HG03108 (cell line): ENCODE measurements around the gene IQUB.
"Not testable (repeated sequence)": the region's sequence is repeated elsewhere in the genome, so short reads cannot be mapped to it uniquely, and the experiment has no call there.

ENCODE experiments used
- ATAC-seq: cut with Tn5 transposase; IDR thresholded peaks from one replicate; pipeline ENCODE4 v1.9.1; 2021; ENCODE audit warnings: moderate library complexity; ENCODE audit not compliant: unreplicated experiment

IQUB gene

DNA sequence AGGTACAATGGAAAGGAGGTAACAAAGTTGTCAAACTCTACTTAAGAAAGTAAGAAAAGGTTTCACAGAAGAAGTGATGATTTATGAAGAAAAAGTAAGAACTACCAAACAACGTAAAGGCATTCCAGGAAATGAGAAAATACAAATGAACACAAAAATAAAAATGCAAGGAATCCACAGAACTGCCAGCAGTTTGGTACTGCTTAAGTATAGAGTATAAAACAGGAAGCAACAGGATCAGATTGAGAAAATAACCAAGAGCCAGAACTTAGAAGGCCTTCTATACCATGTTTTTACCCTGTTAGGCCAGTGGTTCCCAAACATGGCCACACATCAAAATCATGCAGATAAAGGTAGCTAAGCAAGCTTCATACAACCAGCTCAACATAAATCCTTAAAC, 14.0 kb upstream of the IQUB start:
- no peak for ATAC-seq

DNA sequence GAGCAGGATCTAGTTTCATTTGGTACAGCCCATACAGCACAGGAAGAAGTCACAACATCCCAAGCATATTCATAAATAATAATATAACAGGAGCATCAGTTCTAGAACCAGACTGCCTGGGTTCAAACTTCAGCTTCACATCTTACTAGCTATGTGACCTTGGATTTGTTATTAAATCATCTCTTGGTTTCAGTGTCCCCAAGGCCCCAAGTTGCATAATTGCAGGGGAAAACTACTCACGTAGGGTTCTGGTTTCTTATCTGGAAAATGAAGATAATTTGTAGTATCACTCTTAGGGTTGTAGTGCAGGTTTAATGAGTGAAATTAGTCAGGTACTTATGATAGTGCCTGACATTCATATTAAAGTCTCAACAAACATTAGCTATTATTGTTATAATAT, 5.5 kb upstream of the IQUB start:
- no peak for ATAC-seq

DNA sequence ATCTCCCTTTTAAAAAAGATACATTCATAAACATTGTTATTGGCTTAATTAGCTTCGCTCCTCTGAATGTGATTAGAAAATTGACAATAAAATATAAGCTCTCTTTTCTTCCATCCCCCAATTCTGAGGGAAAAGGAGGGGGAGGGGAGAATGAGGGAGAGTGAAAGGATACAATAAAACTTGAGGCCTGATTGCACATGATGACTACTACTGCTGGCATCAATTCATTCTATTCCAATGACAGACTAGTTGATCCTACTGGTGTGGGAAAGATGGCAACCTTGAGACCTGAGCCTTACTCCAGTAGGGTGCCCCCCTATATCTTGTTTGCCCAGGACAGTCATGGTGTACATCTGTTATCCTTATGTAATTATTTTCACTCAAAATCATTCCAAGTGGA, 4.5 kb upstream of the IQUB start:
- no peak for ATAC-seq

DNA sequence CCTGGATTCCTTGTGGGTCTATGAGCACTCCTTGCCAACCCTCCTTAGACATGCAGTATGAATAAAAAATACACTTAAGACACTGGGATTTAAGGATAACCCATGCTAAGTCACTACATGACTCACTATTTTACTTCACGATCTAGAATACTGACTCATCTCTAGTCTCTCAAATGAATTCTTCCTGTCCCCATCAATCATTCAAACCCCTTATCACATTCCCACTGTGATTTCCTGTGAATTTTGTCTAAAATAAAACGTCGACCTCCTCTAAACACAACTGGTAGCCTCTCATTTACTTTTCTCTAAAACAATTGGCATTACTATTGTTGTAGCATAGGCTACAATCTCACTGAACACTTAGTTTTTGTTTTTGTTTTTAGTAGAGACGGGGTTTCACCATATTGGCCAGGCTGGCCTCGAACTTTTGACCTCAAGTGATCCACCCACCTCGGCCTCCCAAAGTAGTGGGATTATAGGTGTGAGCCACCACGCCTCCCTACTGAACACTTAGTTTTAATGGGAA, 3.9 kb upstream of the IQUB start:
- ATAC-seq = no peak

DNA sequence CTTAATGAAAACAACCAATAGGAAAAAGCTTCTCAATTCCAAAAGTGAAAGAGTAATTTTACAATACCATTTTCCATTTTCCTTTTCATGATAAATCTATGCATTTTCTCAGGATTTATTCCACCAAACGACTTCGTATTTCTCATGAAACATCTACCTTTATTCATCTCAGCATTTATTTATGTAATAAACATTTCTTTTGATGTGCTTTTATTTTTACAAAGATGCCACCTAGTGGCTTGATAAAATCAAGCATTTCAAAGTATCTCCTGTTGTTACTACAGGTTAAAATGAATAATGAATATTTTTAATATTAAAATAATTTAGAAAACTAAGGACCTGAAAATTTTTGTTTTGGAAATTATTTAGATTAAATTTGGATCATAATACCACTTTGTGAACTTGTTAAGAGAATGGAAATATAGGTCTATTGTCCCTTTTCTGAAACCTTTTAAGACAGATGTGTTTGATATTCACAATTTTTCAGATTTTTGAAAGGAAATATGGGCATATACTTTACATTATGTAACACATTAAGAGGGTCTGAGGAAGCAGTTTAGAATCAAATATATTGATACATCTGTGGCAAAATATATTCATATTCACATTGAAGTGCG, 2.7 kb upstream of the IQUB start:
- ATAC-seq = no peak

DNA sequence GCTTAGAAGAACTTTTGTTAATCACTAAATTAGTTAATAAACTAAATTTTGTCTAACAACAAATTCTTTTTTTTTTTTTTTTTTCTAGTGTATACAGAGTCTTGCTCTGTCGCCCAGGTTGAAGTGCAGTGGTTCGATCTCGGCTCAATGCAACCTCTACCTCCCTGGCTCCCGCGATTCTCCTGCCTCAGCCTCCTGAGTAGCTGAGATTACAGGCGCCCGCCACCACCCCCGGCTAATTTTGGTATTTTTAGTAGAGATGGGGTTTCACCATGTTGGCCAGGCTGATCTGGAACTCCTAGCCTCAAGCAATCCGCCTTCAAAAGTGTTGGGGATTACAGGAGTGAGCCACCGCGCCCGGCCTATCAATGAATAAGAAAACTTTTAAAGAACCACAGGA, 1.1 kb upstream of the IQUB start:
- ATAC-seq = no peak

DNA sequence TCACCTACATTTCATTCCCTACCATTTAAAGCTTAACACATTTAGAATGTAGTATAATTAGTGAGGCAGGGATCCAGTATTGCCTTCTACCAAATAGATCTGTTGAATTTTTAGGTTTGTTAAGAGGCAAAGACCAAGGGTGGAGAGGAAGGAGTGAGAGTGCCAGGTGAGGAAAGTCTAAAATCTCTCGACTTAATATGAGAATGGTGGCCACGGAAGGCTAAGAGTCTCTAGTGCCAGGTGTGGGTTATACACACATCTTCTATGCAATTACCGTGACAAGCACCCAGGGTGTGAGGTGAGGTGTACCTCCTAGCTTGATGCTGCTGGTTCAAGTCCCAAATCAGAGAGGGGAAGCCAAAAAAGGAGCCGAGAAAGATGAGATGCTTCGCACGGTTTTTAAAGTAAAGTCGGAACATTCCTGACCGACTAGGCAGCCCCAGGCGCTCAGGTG, 439 bp downstream of the IQUB start:
- ATAC-seq = no peak

DNA sequence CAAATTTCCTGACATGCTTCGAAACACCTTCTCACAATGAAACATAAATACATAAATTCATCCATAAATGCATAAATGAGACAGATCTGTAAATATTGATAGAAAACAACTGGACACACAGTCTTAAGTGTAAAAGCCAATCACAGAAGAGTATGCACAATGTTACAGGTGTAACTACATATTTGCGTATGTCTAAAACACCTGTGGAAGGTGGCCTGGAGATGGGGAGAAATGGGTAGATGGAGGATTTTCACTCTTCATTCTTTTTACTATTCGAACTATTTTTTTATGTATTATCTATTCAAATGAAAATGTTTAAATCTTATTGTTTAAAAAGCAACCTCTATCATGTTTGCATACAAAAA, 860 bp downstream of the IQUB start:
- ATAC-seq = no peak

DNA sequence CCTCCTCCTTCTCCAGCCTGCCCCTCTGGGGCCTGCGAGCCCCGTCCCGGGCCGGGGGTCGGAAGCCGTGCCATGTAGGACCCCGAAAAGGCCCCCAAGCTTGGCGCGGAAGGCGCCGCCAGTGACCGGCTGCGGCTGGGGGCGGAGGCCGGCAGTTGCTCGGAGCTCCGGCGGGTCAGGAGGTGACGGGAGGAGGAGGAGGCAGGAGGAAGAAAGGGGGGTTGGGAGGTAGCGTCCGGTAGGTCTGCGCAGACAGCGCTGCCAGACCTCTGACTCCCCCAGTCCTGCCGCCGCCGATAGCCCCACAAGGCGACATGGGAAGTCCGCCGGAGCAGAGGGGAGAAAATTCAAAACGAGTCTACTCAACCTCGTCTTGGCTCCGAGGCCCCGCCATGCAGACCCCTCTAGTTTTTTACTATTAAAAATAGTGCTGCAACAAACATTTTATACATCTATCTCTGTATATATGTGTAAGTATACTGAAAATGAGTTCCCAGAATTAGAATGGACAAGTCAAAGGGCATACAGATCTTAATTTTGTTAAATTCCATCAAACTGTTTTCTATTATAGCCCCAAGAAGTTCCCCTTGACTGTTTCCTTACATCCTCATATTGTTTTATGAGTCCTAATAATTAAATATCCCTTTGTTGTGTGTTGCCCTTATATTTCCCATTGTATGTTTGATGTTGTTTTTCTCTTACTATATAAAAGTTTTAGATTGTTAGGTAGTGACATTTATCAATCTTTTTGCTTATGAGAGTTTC, 1.4 kb downstream of the IQUB start:
- not testable (repeated sequence) for ATAC-seq

DNA sequence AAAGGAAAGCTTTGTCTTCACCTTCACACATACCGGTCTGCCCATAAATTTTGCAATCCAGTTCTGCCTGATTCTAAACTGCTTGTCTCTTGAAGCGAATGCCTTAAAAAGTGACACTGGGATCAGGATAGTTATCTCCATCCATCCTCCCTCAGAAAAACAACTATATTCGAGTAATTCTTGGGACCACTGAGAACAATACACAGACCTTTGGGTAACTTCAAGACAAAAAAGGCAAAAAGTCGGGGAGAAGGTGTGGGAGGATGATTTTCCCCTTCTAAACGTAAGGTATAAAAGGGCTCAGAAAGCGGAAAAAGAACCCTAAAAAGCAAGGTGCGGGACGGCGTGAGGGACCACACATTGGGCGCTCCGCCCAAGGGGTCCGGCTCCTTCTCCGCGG, 2.1 kb downstream of the IQUB start:
- not testable (repeated sequence) for ATAC-seq

DNA sequence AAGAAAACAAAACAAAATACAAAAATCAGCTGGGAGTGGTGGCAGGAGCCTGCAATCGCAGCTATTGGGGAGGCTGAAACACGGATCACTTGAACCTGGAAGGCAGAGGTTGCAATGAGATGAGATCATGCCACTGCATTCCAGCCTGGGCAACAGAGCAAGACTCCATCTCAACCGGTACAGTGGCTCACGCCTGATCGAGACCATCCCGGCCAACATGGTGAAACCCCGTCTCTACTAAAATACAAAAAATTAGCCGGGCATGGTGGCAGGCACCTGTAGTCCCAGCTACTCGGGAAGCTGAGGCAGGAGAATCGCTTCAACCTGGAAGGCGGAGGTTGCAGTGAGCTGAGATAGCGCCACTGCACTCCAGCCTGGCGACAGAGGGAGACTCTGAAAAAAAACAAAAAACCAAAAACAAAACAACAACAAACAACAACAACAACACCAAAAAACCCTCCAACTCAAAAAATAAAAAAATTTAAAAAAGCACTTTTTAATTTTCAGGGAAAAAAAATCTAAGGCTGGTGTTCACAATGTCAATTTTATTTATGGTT, 4.3 kb downstream of the IQUB start:
- not testable (repeated sequence) for ATAC-seq

DNA sequence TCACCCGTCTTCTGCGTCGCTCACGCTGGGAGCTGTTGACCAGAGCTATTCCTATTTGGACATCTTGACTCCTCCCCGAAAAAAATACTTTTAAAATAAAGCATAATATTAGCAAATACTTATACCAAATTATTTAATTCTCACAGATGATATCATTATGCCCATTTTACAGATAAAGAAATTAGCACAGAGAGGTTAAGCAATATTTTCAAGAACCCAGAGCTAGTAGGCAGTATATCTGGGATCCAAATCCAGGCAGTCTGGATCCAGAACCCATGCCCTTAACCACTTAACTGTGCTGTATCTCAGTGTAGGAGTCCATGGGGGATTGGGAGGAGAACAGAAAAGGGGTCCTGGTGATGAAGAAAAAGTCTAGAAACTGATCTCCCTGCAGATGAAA, 6.1 kb downstream of the IQUB start:
- no peak for ATAC-seq

DNA sequence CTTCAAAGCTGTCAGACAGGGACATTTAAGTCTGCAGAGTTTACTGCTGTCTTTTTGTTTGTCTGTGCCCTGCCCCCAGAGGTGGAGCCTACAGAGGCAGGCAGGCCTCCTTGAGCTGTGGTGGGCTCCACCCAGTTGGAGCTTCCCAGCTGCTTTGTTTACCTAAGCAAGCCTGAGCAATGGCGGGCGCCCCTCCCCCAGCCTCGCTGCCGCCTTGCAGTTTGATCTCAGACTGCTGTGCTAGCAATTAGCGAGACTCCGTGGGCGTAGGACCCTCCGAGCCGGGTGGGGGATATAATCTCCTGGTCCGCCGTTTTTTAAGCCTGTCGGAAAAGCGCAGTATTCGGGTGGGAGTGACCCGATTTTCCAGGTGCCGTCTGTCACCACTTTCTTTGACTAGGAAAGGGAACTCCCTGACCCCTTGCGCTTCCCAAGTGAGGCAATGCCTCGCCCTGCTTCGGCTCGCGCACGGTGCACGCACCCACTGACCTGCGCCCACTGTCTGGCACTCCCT, 6.6 kb downstream of the IQUB start:
- not testable (repeated sequence) for ATAC-seq

DNA sequence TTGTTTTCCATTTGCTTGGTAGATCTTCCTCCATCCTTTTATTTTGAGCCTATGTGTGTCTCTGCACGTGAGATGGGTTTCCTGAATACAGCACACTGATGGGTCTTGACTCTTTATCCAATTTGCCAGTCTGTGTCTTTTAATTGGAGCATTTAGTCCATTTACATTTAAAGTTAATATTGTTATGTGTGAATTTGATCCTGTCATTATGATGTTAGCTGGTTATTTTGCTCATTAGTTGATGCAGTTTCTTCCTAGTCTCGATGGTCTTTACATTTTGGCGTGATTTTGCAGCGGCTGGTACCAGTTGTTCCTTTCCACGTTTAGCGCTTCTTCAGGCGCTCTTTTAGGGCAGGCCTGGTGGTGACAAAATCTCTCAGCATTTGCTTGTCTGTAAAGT, 7.9 kb downstream of the IQUB start:
- not testable (repeated sequence) for ATAC-seq

DNA sequence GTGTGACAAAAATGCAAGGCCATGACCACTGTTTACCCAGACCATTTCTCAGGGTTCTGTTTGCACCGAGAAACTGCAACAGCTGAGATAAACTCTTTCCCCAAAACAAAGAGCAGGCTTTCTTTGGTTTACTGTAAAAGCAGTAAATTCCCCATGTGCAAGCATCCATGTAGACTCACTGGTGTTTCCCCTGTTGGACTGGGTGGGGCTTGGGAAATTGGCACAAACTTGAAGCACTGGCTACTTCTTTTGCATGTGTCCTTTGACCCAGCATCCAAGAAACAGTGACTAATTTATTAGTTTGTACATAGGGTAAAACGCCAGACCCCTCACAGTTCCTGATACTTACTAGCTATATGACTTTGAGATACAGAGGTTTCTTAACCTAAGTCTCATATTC, 12.3 kb downstream of the IQUB start:
- ATAC-seq = no peak

DNA sequence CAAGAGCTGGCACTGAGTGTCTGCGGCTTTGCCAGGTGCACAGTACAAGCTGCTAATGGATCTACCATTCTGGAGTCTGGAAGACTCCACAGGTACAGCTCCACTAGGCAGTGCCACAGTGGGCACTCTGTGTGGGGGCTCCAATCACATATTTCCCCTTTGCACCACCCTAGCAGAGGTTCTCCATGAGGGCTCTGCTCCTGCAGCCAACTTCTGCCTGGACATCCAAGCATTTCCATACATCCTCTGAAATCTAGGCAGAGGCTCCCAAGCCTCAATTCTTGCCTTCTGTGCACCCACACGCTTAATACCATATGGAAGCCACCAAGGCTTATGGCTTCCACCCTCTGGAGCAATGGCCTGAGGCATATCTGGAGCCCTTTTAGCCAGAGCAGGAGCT, 29.2 kb downstream of the IQUB start:
- ATAC-seq = no peak

DNA sequence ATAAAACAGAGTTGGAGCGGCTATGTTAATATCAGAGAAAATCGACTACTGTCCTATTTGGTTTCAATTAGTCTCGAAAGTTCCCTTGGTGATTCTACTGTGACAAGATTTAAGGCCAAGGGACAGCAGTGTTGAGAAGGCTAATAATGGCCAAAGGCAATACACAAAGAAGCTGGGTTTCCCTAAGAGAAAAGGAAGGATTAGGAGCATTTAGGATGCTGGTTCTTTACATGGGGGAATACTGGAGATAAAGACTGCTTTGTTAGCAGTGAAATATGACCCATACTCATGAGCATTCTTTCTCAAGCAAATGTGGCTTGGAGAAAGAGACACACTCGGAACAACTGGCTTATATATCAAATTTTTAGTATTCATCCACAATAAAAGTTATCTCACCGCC, 32.2 kb downstream of the IQUB start:
- no peak for ATAC-seq

DNA sequence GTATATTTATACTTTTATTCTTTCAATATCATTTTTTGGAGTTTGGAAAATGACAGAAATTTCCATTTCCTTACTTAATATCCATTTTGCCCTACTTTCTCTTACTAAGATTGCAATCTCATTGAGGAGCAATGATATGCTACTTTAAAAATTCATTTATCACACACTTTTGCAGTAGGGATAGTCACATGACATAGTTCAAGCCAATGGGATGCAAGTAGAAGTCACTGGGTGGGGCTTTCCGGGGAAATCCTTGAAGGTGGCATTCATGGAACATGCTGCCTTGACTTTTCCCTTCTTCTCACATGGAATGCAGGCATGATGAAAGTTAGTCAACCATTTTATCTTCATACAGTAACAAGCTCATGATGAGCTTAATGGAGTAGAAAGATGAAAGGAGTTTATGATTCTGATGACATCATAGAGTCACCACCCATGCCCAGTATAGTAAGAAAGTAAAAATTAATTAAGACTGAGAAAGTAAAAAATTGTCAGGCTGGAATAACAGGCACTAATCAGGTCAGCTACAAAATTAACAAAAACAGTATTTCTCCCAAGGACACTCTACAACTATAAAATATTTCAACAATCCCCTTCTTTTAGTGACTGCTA, 33.4 kb downstream of the IQUB start:
- no peak for ATAC-seq

DNA sequence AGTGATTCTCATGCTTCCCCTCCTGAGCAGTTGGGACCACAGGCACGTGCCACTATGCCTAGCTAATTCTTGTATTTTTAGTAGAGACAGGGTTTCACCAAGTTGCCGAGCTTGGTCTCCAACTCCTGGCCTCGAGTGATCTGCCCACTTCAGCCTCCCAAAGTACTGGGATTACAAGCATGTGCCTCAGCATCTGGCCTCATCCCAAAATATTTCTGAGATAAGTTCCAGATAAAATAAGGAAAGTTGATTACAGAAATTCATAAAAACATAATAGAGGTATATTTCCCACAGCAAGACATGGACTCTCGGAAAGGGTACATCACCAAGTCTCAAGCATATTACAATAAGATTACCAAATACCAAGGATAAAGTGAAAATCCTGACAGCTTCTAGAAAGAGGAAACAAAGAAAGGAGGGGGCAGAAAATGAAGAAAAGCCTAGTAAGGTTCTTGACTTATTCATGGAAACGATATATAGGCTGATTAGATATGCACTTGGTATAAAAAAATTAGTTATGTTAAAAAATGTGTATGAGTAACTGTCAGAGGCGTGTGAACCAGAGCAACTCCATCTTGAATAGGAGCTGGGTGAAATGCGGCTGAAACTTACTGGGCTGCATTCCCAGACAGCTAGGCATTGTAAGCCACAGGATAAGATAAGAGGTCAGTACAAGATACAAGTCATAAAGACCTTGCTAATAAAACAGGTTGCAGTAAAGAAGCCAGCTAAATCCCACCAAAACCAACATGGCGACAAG, 35.0 kb downstream of the IQUB start:
- no peak for ATAC-seq

DNA sequence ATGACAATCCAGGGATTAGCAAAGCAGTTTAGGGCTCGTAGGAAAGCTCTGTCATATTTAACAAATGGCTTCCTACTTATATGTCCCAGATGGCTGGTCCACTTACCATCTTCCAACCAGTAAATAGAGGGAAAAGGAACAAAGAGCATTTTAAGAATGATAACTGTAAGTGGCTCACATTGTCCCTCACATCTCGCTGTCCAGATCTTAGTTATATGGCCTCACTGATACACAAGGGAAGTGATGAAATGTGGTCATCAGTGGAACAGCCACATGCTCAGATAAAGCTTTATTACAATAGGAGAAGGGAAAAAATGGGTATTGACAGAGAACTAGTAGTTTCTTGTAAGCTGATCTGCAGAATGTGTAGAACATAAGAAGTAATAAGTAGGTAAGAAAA, 35.8 kb downstream of the IQUB start:
- ATAC-seq = no peak

DNA sequence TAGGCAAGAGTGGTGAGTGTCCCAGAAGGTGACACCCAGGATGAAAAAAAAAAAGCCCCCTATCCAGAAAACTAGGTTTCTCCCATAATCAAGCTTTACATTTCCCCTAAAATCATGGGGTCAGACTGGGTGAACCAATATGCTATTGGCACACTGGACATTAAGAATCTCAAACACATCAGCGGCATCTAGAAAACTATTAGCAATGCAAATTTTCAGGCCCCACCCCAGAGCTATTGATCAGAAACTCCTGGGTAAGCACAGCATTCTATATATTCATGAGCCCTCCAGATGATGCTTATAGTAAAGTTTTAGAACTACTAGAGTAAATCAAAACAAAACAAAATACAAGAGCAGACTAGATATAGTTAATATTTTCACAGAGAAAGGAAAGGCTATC, 36.4 kb downstream of the IQUB start:
- ATAC-seq = no peak
